Measurements from ENCODE around the gene S100Z.
"Not testable (repeated sequence)": the region's sequence is repeated elsewhere in the genome, so short reads cannot be mapped to it uniquely, and the experiment has no call there.

The S100Z gene

DNA sequence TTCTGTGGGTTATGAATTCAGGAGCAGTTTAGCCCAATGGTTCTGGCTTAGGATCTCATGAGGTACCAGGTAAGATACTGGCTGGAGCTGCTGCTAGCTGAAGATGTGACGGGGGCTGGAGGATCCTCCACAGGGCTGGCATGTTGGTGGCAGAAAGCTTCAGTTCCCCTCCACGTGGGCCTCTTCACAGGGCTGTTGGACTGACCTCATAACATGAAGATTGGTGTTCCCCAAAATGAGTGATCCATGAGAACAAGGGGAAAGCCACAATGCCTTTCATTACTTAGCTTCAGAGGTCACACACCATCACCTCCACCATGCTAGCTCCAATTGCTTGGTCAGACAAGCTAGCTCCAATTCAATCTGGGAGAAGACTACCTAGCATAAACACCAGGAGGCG, 8.5 kb upstream of the S100Z start:
- Mint-ChIP-seq H3K4me3 (no peak overlapping the region), H3K9me3 (no peaks in the 10 kb centered on the region), H3K27me3 (ENCODE audit: low read depth) (no peaks in the 10 kb centered on the region), H3K36me3 (ENCODE audit: low read depth) (peaks cover 3% of the 10 kb centered on the region), H3K4me1 (no peaks in the 10 kb centered on the region), H3K27ac (no peak overlapping the region)
- TF ChIP-seq, protein P1, sequence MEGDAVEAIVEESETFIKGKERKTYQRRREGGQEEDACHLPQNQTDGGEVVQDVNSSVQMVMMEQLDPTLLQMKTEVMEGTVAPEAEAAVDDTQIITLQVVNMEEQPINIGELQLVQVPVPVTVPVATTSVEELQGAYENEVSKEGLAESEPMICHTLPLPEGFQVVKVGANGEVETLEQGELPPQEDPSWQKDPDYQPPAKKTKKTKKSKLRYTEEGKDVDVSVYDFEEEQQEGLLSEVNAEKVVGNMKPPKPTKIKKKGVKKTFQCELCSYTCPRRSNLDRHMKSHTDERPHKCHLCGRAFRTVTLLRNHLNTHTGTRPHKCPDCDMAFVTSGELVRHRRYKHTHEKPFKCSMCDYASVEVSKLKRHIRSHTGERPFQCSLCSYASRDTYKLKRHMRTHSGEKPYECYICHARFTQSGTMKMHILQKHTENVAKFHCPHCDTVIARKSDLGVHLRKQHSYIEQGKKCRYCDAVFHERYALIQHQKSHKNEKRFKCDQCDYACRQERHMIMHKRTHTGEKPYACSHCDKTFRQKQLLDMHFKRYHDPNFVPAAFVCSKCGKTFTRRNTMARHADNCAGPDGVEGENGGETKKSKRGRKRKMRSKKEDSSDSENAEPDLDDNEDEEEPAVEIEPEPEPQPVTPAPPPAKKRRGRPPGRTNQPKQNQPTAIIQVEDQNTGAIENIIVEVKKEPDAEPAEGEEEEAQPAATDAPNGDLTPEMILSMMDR (IDR thresholded peaks at IDR 0.05; ENCODE audit: unreplicated experiment in 3 of 3), result no peak

DNA sequence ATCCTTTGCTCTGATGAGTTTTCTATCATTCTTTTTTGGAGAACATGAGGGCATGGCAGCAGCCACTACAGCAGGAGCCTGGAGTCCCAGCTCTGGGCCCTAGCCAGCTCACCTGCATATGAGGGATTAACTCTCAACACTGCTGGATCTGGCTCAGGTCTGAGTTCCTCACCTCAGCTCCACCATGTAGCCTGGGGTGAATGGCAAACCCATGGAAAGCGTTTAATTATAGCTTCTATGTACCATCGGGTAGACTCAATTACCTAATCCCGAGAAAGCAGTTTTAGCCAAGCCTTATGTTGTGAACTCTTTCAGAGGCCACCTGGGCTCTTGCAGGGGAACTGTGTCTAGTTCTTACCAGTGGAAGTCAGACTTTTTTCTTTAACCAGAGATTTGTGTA, 3.9 kb upstream of the S100Z start:
- TF ChIP-seq, protein P1 (IDR thresholded peaks at IDR 0.05; ENCODE audit: unreplicated experiment in 3 of 3), result no peak
- H3K4me3 Mint-ChIP-seq, result no peak overlapping the region
- H3K4me1 Mint-ChIP-seq, result no peaks in the 10 kb centered on the region
- H3K27ac Mint-ChIP-seq, result no peak overlapping the region
- H3K36me3 Mint-ChIP-seq (ENCODE audit: low read depth), result no peaks in the 10 kb centered on the region
- no peaks in the 10 kb centered on the region for H3K9me3 Mint-ChIP-seq
- no peaks in the 10 kb centered on the region for H3K27me3 Mint-ChIP-seq (ENCODE audit: low read depth)

DNA sequence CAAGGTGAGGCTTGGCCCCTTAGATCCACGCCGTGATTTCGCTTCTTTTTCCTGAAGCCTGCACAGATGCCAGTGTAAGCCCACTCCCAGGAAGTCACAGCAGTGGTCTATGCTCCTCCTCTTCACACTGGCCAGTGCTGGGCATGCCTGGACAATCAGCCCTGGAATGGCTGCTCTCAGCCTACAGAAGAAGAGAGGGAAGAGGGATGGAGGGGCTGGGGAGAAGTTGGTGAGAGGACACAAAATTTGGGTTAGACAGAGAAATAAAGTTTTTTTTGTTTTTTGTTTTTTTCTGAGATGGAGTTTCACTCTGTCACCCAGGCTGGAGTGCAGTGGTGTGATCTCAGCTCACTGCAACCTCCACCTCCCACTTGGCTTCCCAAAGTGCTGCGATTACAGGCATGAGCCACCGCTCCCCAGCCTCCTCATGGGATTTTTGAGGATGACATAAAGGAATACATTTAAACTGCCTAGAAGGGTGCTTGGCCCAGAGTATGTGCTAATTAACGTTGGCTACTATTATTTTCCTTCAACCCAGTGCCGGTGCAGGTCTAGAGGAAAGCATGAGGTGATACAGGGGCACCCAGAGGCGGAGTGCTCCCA, 830 bp downstream of the S100Z start:
- H3K4me3 Mint-ChIP-seq, result no peak overlapping the region
- H3K4me1 Mint-ChIP-seq, result no peaks in the 10 kb centered on the region
- TF ChIP-seq, protein P1 (IDR thresholded peaks at IDR 0.05; ENCODE audit: unreplicated experiment in 3 of 3), result no peak
- no peaks in the 10 kb centered on the region for H3K36me3 Mint-ChIP-seq (ENCODE audit: low read depth)
- no peaks in the 10 kb centered on the region for H3K9me3 Mint-ChIP-seq
- H3K27ac Mint-ChIP-seq, result no peak overlapping the region
- H3K27me3 Mint-ChIP-seq (ENCODE audit: low read depth), result no peaks in the 10 kb centered on the region

DNA sequence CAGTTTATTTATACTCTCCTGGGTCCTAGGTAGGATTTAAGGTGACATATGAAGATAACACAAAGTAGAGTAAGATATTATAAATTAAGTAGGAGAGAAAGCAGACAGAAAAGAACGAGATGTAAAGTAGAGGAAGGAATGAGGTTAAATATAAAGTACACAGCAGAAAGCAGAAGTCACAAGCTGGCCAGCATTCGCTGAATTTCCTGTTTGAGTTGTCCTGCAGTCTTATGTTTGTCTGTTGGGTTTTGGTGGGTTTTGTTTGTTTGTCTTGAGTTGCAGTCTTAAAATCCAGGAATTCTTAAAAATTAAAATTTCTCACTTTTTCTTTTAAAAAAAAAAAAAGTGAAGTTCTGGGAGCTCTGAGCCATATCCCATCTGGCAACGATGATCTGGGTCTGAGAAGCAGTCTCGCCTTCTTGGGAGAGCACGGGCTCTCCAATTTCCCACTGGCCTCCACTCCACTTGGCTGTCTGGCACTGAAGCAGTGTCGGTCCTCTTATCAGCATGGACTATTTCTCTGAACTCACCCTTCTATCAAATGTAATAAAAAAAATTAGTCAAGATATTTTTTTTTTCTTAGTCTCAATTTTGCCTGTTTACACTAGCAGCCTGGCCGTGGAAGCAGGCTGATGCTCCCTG, 2.0 kb downstream of the S100Z start:
- Mint-ChIP-seq H3K36me3 (ENCODE audit: low read depth) (no peaks in the 10 kb centered on the region), H3K27ac (no peak overlapping the region), H3K27me3 (ENCODE audit: low read depth) (no peaks in the 10 kb centered on the region), H3K4me1 (no peaks in the 10 kb centered on the region), H3K4me3 (no peak overlapping the region), H3K9me3 (no peaks in the 10 kb centered on the region)
- TF ChIP-seq, protein P1 (IDR thresholded peaks at IDR 0.05; ENCODE audit: unreplicated experiment in 3 of 3), result no peak

DNA sequence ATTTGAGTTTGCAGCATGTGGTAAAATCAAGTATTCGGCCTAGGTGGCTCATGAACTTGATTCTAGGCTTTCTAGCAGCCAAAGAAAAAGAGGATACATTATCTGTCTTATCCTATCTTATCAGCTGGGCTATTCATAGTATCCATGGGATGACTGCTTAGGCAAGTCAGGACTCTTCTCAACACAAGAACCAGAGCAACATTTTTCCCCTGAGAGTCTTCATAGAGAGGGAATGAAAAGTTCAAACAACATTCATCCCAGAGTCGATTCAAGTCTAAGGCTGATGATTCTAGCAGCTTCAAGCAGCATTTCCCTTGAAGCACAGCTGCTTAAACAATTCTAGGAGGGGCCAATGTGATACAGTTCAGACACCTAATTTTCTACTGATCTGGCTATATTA, 3.0 kb downstream of the S100Z start:
- TF ChIP-seq, protein P1 (IDR thresholded peaks at IDR 0.05; ENCODE audit: unreplicated experiment in 3 of 3), result no peak
- Mint-ChIP-seq H3K27ac (no peak overlapping the region), H3K9me3 (no peaks in the 10 kb centered on the region), H3K4me1 (no peaks in the 10 kb centered on the region), H3K36me3 (ENCODE audit: low read depth) (no peaks in the 10 kb centered on the region), H3K27me3 (ENCODE audit: low read depth) (no peaks in the 10 kb centered on the region), H3K4me3 (no peak overlapping the region)

DNA sequence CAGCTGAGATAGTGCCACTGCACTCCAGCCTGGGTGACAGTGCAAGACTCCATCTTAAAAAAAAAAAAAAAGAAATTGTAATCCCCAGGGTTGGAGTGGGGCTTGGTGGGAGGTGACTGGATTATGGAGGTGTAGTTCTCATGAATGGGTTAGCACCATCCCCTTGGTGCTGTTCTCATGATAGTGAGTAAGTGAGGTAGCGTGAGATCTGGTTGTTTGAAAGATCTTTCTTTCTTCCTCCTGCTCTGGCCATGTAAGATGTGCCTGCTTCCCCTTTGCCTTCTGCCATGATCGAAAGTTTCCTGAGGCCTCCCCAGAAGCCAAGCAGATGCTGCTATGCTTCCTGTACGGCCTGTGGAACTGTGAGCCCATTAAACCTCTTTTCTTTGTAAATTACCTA, 3.9 kb downstream of the S100Z start:
- not testable (repeated sequence) for H3K36me3 Mint-ChIP-seq (ENCODE audit: low read depth); H3K9me3 Mint-ChIP-seq; H3K27ac Mint-ChIP-seq; H3K4me1 Mint-ChIP-seq; H3K27me3 Mint-ChIP-seq (ENCODE audit: low read depth); H3K4me3 Mint-ChIP-seq
